KMS-11 (cell line): ENCODE measurements around the gene GALNT2.

Source experiments
- H2AFZ ChIP-seq: fragments of 200-600 bp; sonication (generic); 2 replicates; pipeline ENCODE4 v1.6.1; 2016; ENCODE audit warnings: antibody characterized with exemption, mixed run types, low read depth
- H3K27ac ChIP-seq: fragments of 200-600 bp; sonication (generic); 2 replicates; pipeline ENCODE4 v1.6.1; 2016; ENCODE audit warnings: mild to moderate bottlenecking, mixed run types
- H3K27me3 ChIP-seq: fragments of 200-600 bp; sonication (generic); 2 replicates; pipeline ENCODE4 v1.6.1; 2017; ENCODE audit warnings: mild to moderate bottlenecking, low read depth, mixed run types, moderate library complexity; ENCODE audit not compliant: insufficient read depth
- H3K36me3 ChIP-seq: fragments of 200-600 bp; sonication (generic); 2 replicates; pipeline ENCODE4 v1.6.1; 2017; ENCODE audit warnings: mild to moderate bottlenecking, mixed run types; ENCODE audit not compliant: insufficient read depth
- H3K4me1 ChIP-seq: fragments of 200-600 bp; sonication (generic); 2 replicates; pipeline ENCODE4 v1.6.1; 2016; ENCODE audit warnings: mild to moderate bottlenecking, low read depth, mixed run types; ENCODE audit not compliant: poor library complexity, severe bottlenecking
- H3K4me2 ChIP-seq: fragments of 200-600 bp; sonication (generic); 2 replicates; pipeline ENCODE4 v1.7.0; 2016; ENCODE audit warnings: mild to moderate bottlenecking, mixed run types
- H3K4me3 ChIP-seq: fragments of 200-600 bp; sonication (generic); IDR thresholded peaks from 2 replicates; pipeline ENCODE4 v1.6.1; 2017; ENCODE audit warnings: low read depth, low read length, mixed read lengths; ENCODE audit not compliant: insufficient read depth
- H3K79me2 ChIP-seq: fragments of 200-600 bp; sonication (generic); 2 replicates; pipeline ENCODE4 v1.6.1; 2016; ENCODE audit warnings: low read depth, mixed run types; ENCODE audit not compliant: insufficient read depth
- H3K9ac ChIP-seq: fragments of 200-600 bp; sonication (generic); 2 replicates; pipeline ENCODE4 v1.6.1; 2016; ENCODE audit warnings: mild to moderate bottlenecking, mixed run types
- H4K20me1 ChIP-seq: fragments of 200-600 bp; sonication (generic); 2 replicates; pipeline ENCODE4 v1.6.1; 2016; ENCODE audit warnings: mild to moderate bottlenecking, mixed run types; ENCODE audit not compliant: insufficient read depth
- CTCF ChIP-seq: fragments of 200-600 bp; sonication (generic); conservative IDR thresholded peaks from 2 replicates; pipeline ENCODE4 v1.6.1; 2017; ENCODE audit warnings: low read depth, mild to moderate bottlenecking, antibody characterized with exemption, low read length, moderate library complexity, mixed read lengths

The GALNT2 gene

GRCh38 chr1:230066466-230067404 is at the start of gene GALNT2:
GALNT2 (plus strand) TSS chr1:230067238; CDS start chr1:230067281, 43 bp downstream.
- peak within 1 kb of the TSS; percentile 82 for H3K9ac ChIP-seq
- H3K36me3 ChIP-seq, result no peaks in the 10 kb centered on the region
- H3K4me2 ChIP-seq, result peak within 1 kb of the TSS; percentile 81
- no peak for TF ChIP-seq CTCF
- H3K27ac ChIP-seq, result peak within 1 kb of the TSS; percentile 70
- peak within 1 kb of the TSS; percentile 68 for H2AFZ ChIP-seq
- H3K79me2 ChIP-seq, result peaks cover 44% of the 10 kb centered on the region
- peak within 1 kb of the TSS; percentile 91 for H3K4me3 ChIP-seq
- no peaks in the 10 kb centered on the region for H3K27me3 ChIP-seq
- H3K4me1 ChIP-seq, result peaks cover 37% of the 10 kb centered on the region
- peaks cover 24% of the 10 kb centered on the region for H4K20me1 ChIP-seq

GRCh38 chr1:230020451-230020850 is 46.6 kb upstream of the GALNT2 start:
- Histone ChIP-seq H4K20me1 (no peaks in the 10 kb centered on the region), H3K4me3 (no peak overlapping the region), H3K4me1 (no peaks in the 10 kb centered on the region), H3K4me2 (no peak overlapping the region), H3K36me3 (no peaks in the 10 kb centered on the region), H3K27me3 (no peaks in the 10 kb centered on the region), H3K27ac (no peak overlapping the region), H2AFZ (no peak overlapping the region), H3K79me2 (no peaks in the 10 kb centered on the region), H3K9ac (no peak overlapping the region)
- TF ChIP-seq CTCF, result no peak

- H2AFZ ChIP-seq, result no peak overlapping the region
- H4K20me1 ChIP-seq, result no peaks in the 10 kb centered on the region
- H3K27me3 ChIP-seq, result no peaks in the 10 kb centered on the region
- no peak overlapping the region for H3K4me2 ChIP-seq
- no peaks in the 10 kb centered on the region for H3K4me1 ChIP-seq
- no peaks in the 10 kb centered on the region for H3K79me2 ChIP-seq
- no peak for TF ChIP-seq CTCF
- H3K4me3 ChIP-seq, result no peak overlapping the region
- H3K9ac ChIP-seq, result no peak overlapping the region
- H3K36me3 ChIP-seq, result no peaks in the 10 kb centered on the region
- H3K27ac ChIP-seq, result no peak overlapping the region
These were observed 44.2 kb upstream of the GALNT2 start for GRCh38 chr1:230022666-230023380.

- H3K4me3 ChIP-seq, result no peak overlapping the region
- no peak overlapping the region for H3K27ac ChIP-seq
- H3K4me1 ChIP-seq, result no peaks in the 10 kb centered on the region
- H3K27me3 ChIP-seq, result no peaks in the 10 kb centered on the region
- H3K36me3 ChIP-seq, result no peaks in the 10 kb centered on the region
- no peak overlapping the region for H3K9ac ChIP-seq
- H3K4me2 ChIP-seq, result no peak overlapping the region
- no peaks in the 10 kb centered on the region for H3K79me2 ChIP-seq
- H2AFZ ChIP-seq, result no peak overlapping the region
- no peaks in the 10 kb centered on the region for H4K20me1 ChIP-seq
- TF ChIP-seq CTCF, result no peak
These were observed 41.4 kb upstream of the GALNT2 start for GRCh38 chr1:230025686-230026085.
